LNCaP clone FGC (cell line): ENCODE data around the gene TMEM200B.

ENCODE experiments used
- DNase-seq: peaks from one replicate; pipeline ENCODE4 v3.0.0-alpha.2; 2011; ENCODE audit warnings: low read depth
- H3K4me3 ChIP-seq: 2 replicates; pipeline ENCODE4 v1.5.1; 2011; ENCODE audit warnings: mild to moderate bottlenecking, low read depth, low read length, control low read depth
- TF ChIP-seq, protein P1 (sequence below): IDR thresholded peaks from 2 replicates; pipeline ENCODE4 v1.5.1; 2012; ENCODE audit warnings: mild to moderate bottlenecking; ENCODE audit not compliant: control insufficient read depth, insufficient read depth; ENCODE audit errors: extremely low read depth

The TMEM200B gene

DNA sequence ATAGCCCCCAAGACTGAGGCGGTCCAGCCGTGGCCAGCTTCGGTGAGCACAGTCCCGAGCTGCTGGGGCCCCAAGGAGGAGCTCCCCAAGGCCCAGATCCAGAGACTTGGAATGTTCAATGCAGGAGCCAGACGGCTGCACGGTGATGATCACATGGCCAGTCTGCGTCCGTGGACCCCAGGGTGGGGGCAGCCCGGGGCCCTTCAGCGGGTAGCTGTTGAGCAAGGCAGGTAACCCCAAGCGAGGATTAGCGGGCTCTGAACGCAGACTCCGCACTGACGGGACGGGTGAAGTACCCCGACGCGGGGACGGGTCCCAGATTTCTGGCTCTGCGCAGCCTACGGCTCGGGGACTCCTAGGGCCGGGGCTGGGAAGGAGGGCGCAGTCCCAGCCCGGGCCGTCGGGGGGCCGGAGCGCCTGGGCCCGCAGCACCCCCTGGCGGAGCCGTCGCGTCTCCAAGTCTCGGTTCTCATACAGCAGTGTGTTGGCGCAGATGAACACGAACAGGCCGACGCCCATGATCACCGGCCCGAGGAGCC, 2.7 kb downstream of the TMEM200B start:
- DNase-seq = no peak
- TF ChIP-seq, protein P1, sequence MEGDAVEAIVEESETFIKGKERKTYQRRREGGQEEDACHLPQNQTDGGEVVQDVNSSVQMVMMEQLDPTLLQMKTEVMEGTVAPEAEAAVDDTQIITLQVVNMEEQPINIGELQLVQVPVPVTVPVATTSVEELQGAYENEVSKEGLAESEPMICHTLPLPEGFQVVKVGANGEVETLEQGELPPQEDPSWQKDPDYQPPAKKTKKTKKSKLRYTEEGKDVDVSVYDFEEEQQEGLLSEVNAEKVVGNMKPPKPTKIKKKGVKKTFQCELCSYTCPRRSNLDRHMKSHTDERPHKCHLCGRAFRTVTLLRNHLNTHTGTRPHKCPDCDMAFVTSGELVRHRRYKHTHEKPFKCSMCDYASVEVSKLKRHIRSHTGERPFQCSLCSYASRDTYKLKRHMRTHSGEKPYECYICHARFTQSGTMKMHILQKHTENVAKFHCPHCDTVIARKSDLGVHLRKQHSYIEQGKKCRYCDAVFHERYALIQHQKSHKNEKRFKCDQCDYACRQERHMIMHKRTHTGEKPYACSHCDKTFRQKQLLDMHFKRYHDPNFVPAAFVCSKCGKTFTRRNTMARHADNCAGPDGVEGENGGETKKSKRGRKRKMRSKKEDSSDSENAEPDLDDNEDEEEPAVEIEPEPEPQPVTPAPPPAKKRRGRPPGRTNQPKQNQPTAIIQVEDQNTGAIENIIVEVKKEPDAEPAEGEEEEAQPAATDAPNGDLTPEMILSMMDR = peak; percentile 30; the same call in 1 of the 2 replicates
- no peak overlapping the region for H3K4me3 ChIP-seq

DNA sequence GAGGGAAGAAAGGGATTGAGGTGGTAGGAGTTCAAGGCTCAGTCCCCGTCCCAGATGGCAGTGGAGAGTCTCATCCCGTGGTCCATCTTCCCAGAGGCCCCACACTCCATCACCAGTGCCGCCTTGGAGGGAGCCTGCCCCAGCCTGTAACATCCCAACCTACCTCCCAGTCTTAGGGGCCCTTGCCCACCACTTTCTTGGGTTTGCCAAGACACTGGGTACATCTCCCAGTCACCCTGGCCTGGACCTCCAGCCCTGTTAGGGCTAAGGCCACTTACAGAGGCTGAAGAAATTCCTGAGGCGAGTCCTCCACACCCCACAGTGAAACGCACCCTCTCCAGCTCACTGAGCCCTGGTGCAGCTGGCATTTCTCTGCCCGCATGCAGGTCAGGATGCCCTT, 3.3 kb downstream of the TMEM200B start:
- TF ChIP-seq, protein P1 = no peak
- no peak overlapping the region for H3K4me3 ChIP-seq
- no peak for DNase-seq

DNA sequence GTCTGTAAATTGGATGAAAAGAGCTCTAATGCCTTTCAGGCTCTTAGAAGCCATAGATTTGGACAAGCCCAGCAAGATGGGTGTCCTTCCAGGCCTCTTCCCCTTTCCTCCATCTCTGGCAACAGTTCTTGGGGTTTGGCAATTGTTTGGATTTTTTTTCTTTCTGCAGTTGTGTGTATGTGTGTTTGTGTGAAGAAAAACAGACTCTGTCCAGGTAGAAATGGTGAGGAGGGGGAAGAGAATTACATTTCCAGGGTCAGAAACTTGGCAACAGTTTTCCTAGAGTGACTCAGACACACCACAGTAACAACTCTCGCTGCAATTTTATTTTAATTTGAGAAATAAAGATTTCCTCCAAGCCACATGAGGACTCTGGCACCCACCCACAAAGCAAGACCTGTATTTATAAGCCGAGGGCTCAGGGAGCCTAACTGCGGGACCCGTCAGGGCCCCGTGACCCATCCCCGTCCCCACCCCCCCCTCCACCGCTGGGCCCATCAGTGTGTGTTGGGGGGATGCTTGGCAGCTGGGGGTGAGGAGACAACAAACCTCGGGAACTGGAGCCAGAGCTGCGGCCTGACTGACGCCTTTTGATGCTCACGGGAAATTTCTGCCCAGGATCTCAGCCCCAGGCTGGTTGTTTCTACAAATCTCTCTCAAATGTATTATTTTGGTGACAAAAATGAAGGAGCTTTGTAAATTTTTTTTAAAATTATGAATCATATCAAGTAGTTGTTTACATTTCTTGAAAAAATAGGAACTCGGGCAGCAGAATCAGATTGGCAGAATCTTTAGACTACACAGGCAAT, 4.4 kb downstream of the TMEM200B start:
- TF ChIP-seq, protein P1 = no peak
- H3K4me3 ChIP-seq = no peak overlapping the region
- DNase-seq = no peak

DNA sequence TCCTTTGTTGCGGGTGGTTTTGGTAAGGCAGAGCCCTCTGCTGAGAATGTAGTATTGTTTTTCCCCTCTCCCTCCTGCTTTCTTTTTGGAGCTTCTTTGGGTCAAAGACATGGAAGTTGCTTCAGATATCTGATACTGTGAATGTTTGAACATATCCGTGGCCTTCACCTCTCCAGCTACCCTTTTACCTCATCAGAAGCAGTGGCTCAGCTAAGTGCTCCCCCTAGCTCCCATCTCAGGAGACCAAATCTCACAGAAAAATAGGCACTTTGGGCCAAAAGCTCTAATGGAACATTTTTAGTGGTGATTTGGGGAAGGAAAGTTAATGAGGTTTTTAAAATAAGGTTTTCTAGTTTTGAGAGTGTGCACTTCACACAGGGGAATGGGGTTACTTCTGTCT, 6.3 kb downstream of the TMEM200B start:
- no peak for DNase-seq
- TF ChIP-seq, protein P1 = peak; percentile 16; the same call in 1 of the 2 replicates
- no peak overlapping the region for H3K4me3 ChIP-seq

DNA sequence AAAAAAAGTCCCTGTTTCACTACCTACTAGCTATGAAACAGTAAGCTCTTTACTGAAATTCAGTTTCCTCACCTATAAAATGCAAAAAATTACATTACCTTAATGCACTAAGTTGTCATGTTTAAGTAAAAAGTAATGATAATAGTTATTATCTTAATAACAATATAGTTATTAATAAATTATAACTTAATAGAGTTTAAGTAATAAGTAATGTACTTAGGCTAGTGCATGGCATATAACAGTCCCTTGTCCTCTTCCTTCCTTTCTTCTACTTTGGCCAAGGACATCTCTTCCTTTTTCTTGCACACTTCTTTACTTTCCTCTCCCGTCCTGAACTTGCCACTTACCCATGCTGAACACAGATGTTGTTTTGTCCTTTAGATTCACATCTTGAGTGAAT, 9.0 kb downstream of the TMEM200B start:
- no peak overlapping the region for H3K4me3 ChIP-seq
- TF ChIP-seq, protein P1 = no peak

DNA sequence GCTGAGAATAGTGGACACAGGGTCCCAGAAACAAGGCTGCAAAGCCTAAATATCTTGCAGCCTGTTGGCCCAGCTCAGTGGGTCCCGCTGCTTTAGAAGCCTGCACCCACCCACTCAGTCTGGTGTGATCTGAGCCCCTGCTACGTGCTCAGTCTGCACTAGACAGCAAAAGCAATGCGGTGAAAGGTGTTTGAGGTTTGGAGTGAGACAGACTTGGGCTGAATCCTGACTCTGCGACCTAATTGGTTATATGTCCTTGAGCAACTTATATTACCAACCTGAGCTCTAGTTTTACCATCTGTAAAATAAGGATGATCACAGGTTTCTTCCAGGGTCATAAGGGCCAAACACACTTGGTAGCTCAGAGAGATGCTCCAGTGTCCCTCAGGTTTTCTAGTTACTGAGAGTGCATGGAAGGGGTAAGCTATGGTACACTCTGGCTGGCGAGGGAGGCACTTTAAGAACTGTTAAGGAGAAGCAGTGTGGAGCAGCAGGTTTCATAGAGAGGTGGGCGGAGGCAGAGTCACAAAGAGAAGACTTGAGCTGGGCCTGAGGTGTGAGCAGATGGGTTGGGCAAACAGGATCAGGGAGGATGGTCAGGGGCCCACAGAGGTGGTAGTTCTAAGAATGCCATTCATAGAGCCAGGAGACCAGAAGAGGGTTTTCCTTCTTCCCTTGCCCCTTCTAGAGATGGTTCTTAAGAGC, 10.1 kb downstream of the TMEM200B start:
- TF ChIP-seq, protein P1 = no peak
- H3K4me3 ChIP-seq = no peak overlapping the region
- DNase-seq = no peak

More for the DNA sequence above, 9.0 kb downstream of the TMEM200B start:
- DNase-seq = no peak
